Fibroblast of lung (primary cell): Measurements from ENCODE around the gene WIPF1. TPM values are rescaled to one million over a fixed set of nuclear protein-coding genes. Genes with fewer than 3 reads are reported as not detected.

Source experiments
- DNase-seq, 2 donors: peaks; one replicate each; pipeline versions ENCODE4 v3.0.0 to v3.0.0-alpha.2; 2010; ENCODE audit warnings: low read depth in 2 of 2
- H2AFZ ChIP-seq: 2 replicates; pipeline ENCODE4 v1.5.1; 2012; ENCODE audit warnings: low read length, control low read depth, inconsistent platforms
- H3K27ac ChIP-seq: 2 replicates; pipeline ENCODE4 v1.5.1; 2011; ENCODE audit warnings: low read length, control low read depth; ENCODE audit not compliant: insufficient read depth
- H3K27me3 ChIP-seq: 2 replicates; pipeline ENCODE4 v1.5.1; 2011; ENCODE audit warnings: mild to moderate bottlenecking, low read length; ENCODE audit not compliant: control insufficient read depth, insufficient read depth
- H3K36me3 ChIP-seq: 2 replicates; pipeline ENCODE4 v1.5.1; 2011; ENCODE audit warnings: low read length; ENCODE audit not compliant: control insufficient read depth, insufficient read depth
- H3K4me1 ChIP-seq: 2 replicates; pipeline ENCODE4 v1.5.1; 2011; ENCODE audit warnings: low read length; ENCODE audit not compliant: control insufficient read depth, insufficient read depth; ENCODE audit errors: extremely low read depth
- H3K4me2 ChIP-seq: 2 replicates; pipeline ENCODE4 v1.5.1; 2011; ENCODE audit warnings: low read length, control low read depth; ENCODE audit not compliant: insufficient read depth; ENCODE audit errors: extremely low read depth
- H3K4me3 ChIP-seq, 4 experiments: fragments of 200-600 bp in 1 of 4; sonication (generic) in 1 of 4; replicated peaks in 1 of 4; 2 replicates each; pipeline ENCODE4 v1.5.1; 2011 to 2016; ENCODE audit warnings: low read length in 4 of 4, low read depth in 3 of 4, mild to moderate bottlenecking in 3 of 4, control low read depth in 2 of 4, inconsistent platforms in 1 of 4, mixed read lengths in 1 of 4; ENCODE audit not compliant: insufficient read depth in 1 of 4; ENCODE audit errors: control extremely low read depth in 1 of 4
- H3K79me2 ChIP-seq: 2 replicates; pipeline ENCODE4 v1.5.1; 2012; ENCODE audit warnings: mild to moderate bottlenecking, low read length, inconsistent platforms; ENCODE audit not compliant: control insufficient read depth, insufficient read depth
- H3K9ac ChIP-seq: 2 replicates; pipeline ENCODE4 v1.5.1; 2011; ENCODE audit warnings: mild to moderate bottlenecking, low read length, control low read depth; ENCODE audit not compliant: insufficient read depth
- H3K9me3 ChIP-seq: 2 replicates; pipeline ENCODE4 v1.5.1; 2012; ENCODE audit warnings: low read depth, low read length; ENCODE audit not compliant: control insufficient read depth, insufficient read depth
- H4K20me1 ChIP-seq: 2 replicates; pipeline ENCODE4 v1.5.1; 2011; ENCODE audit warnings: low read length; ENCODE audit not compliant: control insufficient read depth, insufficient read depth; ENCODE audit errors: extremely low read depth
- EZH2 ChIP-seq: IDR thresholded peaks from 2 replicates; pipeline ENCODE4 v1.5.1; 2012; ENCODE audit warnings: low read length, control low read depth, mild to moderate bottlenecking; ENCODE audit errors: missing control alignments
- polyA plus RNA-seq, 2 donors: library from polyadenylated mRNA; depleted of rRNA in 1 of 2; stranded (reverse) in 1 of 2; unstranded in 1 of 2; fragments of >200 nt; gene quantifications; 2 replicates each; pipeline ENCODE4 v1.2.1, GENCODE V29; 2011 to 2012; ENCODE audit warnings: missing spikeins in 1 of 2
- total RNA-seq: library from RNA; depleted of rRNA; stranded (reverse); fragments of >200 nt; gene quantifications from 2 replicates; pipeline ENCODE4 v1.2.1, GENCODE V29; 2014
- TF ChIP-seq, protein P1 (sequence below), 2 donors: IDR thresholded peaks in 1 of 2; conservative IDR thresholded peaks in 1 of 2; 1 replicate in 1 of 2; 2 replicates in 1 of 2; pipeline ENCODE4 v1.5.1; 2011 to 2012; ENCODE audit warnings: low read length in 2 of 2, control low read depth in 1 of 2, inconsistent platforms in 1 of 2, low read depth in 1 of 2, mild to moderate bottlenecking in 1 of 2

The WIPF1 gene
- total and polyA plus RNA-seq, 2 donors (not counting 1 experiment from before 2014, with no cell fraction given), result 10.7 to 23.6 TPM

DNA sequence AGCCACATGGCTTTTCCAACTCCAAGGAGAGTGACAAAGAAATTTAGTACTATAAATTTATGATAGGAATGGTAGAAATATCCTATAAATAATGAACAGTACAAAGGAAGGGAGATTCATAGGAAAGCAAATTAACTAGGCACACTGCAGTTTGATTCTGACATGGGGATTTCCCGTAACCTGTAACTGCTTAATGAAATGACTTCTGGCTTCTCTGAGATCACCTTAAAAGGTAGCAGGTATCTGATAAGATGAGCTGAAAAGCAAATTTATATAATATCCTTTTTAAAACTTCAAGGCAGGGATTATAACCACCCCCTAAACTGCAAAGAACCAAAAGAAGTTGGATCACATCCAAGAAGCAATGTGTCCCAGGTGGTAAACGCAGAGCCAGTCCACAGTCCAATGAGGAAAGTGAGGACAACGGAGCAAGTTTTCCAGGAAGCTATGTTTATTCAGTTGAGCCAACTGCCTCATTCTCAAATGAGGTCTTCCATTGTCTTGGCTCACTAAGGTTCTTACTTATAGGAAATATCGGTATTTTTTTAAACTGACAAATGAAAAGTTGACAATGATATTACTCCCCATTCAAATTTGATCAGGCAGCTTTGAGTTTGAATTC, 43.0 kb downstream of the WIPF1 start:
- H3K27ac ChIP-seq, result no peak overlapping the region
- no peak for TF ChIP-seq EZH2
- TF ChIP-seq, protein P1, sequence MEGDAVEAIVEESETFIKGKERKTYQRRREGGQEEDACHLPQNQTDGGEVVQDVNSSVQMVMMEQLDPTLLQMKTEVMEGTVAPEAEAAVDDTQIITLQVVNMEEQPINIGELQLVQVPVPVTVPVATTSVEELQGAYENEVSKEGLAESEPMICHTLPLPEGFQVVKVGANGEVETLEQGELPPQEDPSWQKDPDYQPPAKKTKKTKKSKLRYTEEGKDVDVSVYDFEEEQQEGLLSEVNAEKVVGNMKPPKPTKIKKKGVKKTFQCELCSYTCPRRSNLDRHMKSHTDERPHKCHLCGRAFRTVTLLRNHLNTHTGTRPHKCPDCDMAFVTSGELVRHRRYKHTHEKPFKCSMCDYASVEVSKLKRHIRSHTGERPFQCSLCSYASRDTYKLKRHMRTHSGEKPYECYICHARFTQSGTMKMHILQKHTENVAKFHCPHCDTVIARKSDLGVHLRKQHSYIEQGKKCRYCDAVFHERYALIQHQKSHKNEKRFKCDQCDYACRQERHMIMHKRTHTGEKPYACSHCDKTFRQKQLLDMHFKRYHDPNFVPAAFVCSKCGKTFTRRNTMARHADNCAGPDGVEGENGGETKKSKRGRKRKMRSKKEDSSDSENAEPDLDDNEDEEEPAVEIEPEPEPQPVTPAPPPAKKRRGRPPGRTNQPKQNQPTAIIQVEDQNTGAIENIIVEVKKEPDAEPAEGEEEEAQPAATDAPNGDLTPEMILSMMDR (conservative IDR thresholded peaks at IDR 0.05 in 1 of 2, IDR thresholded peaks at IDR 0.05 in 1 of 2; ENCODE audit: low read depth in 1 of 2, low read length in 2 of 2), result no peak
- no peak overlapping the region for H2AFZ ChIP-seq
- no peaks in the 10 kb centered on the region for H3K27me3 ChIP-seq
- H3K36me3 ChIP-seq, result no peaks in the 10 kb centered on the region
- H3K9ac ChIP-seq, result no peak overlapping the region
- H4K20me1 ChIP-seq, result no peaks in the 10 kb centered on the region
- H3K9me3 ChIP-seq, result no peaks in the 10 kb centered on the region
- no peaks in the 10 kb centered on the region for H3K79me2 ChIP-seq
- H3K4me1 ChIP-seq, result no peaks in the 10 kb centered on the region
- no peak for DNase-seq
- H3K4me3 ChIP-seq, result no peak overlapping the region
- no peak overlapping the region for H3K4me2 ChIP-seq

DNA sequence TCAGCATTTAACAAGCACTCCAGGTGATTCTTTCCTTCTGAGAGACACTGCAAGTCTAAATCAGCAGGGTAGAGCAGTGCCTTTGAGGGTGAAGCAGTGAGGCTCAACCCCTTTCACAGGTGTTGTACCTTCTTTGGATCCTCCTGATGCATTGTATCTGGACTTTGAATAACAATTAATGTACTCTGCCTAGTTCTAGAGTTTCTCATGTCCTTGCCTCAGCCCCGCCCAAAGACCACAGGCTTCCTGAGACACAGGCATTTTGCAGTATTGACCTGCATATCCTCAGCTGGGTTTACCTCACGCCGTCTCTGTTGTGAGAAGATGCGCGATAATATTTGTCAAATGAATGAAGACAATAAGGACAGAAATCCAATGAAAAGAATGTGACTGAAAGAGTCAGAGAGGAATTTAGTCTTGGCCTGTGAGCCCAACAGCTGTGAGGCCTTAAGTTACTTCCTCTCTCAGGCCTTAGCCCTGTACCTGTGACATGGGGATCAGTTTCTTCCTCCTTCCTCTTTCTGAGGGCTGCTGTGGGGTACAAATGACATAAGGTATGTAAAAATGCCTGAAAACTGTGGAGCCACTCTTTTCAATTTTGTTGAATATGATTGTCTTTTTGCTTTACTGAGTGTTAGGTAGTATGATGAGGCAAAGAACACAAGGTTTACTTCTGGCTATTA, 43.7 kb downstream of the WIPF1 start:
- Histone ChIP-seq H3K4me1 (no peaks in the 10 kb centered on the region), H3K27ac (no peak overlapping the region), H4K20me1 (no peaks in the 10 kb centered on the region), H3K36me3 (no peaks in the 10 kb centered on the region), H3K4me2 (no peak overlapping the region), H3K4me3 (no peak overlapping the region), H3K27me3 (no peaks in the 10 kb centered on the region), H3K9ac (no peak overlapping the region), H3K79me2 (no peaks in the 10 kb centered on the region), H3K9me3 (no peaks in the 10 kb centered on the region), H2AFZ (no peak overlapping the region)
- DNase-seq, result no peak
- TF ChIP-seq EZH2, result no peak
- TF ChIP-seq, protein P1 (conservative IDR thresholded peaks at IDR 0.05 in 1 of 2, IDR thresholded peaks at IDR 0.05 in 1 of 2; ENCODE audit: low read depth in 1 of 2, low read length in 2 of 2), result no peak

DNA sequence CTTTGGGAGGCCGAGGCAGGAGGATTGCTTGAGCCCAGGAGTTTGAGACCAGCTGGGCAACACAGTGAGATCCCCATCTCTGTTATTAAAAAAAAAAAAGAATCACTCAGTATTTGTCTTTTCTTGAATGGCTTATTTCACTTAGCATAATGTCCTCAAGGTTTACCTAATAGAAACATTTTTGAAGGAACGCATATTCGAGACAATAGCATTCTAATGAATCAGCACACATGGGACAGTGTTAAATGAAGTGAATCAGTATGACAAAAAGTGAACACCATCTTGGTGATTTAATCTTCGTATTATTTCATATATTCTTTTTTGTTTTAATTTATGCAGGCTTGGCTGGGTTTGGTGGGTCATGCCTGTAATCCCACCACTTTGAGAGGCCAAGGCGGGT, 44.7 kb downstream of the WIPF1 start:
- no peaks in the 10 kb centered on the region for H3K27me3 ChIP-seq
- H3K9ac ChIP-seq, result no peak overlapping the region
- TF ChIP-seq, protein P1 (conservative IDR thresholded peaks at IDR 0.05 in 1 of 2, IDR thresholded peaks at IDR 0.05 in 1 of 2; ENCODE audit: low read depth in 1 of 2, low read length in 2 of 2), result no peak
- TF ChIP-seq EZH2, result no peak
- no peaks in the 10 kb centered on the region for H4K20me1 ChIP-seq
- no peaks in the 10 kb centered on the region for H3K9me3 ChIP-seq
- no peak overlapping the region for H3K4me2 ChIP-seq
- DNase-seq, result peak in 1 of 2 donors; percentile 13
- H3K79me2 ChIP-seq, result no peaks in the 10 kb centered on the region
- H3K4me3 ChIP-seq, result no peak overlapping the region
- H2AFZ ChIP-seq, result no peak overlapping the region
- H3K27ac ChIP-seq, result no peak overlapping the region
- no peaks in the 10 kb centered on the region for H3K4me1 ChIP-seq
- H3K36me3 ChIP-seq, result no peaks in the 10 kb centered on the region
